Effector memory CD4-positive, alpha-beta T cell (primary cell): ENCODE data around the gene CFAP77.
A peak's percentile ranks its signal among the peaks of the same experiment; 100 is the strongest.

Source experiments
- DNase-seq, 3 donors: peaks; one replicate each; pipeline ENCODE4 v3.0.0-alpha.2; 2020
- H3K27ac ChIP-seq: 2 replicates; pipeline ENCODE4 v1.7.0; 2013; ENCODE audit warnings: mild to moderate bottlenecking, low read length, moderate library complexity; ENCODE audit not compliant: insufficient read depth, poor library complexity, severe bottlenecking
- H3K27me3 ChIP-seq: replicated peaks from 2 replicates; pipeline ENCODE4 v1.7.0; 2013; ENCODE audit warnings: mild to moderate bottlenecking, low read length; ENCODE audit not compliant: insufficient read depth, control insufficient read depth, poor library complexity, severe bottlenecking
- H3K36me3 ChIP-seq: 2 replicates; pipeline ENCODE4 v1.7.0; 2013; ENCODE audit warnings: mild to moderate bottlenecking, low read length, moderate library complexity; ENCODE audit not compliant: control insufficient read depth, insufficient read depth
- H3K4me1 ChIP-seq: 2 replicates; pipeline ENCODE4 v1.7.0; 2013; ENCODE audit warnings: low read length, mild to moderate bottlenecking; ENCODE audit not compliant: control insufficient read depth, insufficient read depth, poor library complexity, severe bottlenecking
- H3K4me3 ChIP-seq: 2 replicates; pipeline ENCODE4 v1.7.0; 2013; ENCODE audit warnings: low read length, low read depth, mild to moderate bottlenecking; ENCODE audit not compliant: insufficient read depth, poor library complexity, severe bottlenecking
- H3K9me3 ChIP-seq: 2 replicates; pipeline ENCODE4 v1.7.0; 2013; ENCODE audit warnings: mild to moderate bottlenecking, low read length, moderate library complexity; ENCODE audit not compliant: control insufficient read depth

CFAP77 gene

DNA sequence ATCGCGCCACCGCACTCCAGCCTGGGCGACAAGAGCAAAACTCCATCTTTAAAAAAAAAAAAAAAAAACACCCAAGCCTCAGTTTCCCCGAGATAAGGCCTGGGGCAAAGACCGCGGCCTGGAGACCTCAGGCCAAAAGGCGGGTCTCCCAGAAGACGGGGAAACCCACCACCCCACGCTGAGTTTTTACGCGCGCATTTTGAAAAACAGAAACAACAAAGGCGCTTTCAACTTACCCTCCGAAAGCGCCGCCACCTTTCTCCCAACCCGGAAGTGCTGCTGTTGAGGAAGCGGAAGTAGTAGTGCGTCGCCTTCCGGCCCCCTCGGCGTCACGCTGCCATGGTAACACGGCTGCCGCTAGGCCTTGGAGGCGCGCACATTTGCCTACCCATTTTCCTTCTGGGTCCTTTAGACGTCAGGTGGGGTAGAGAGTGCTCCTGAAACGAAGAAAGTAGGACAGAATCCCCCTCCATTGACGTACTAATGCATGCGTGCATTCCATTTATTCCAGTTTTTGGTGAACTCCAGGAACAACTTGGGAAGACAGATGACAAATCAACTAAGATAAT, 3.4 kb upstream of the CFAP77 start, which contains the start of gene TTF1:
Gene TTF1 (minus strand): TSS at position 287 of the 569 bp plus-strand sequence. CDS start 4,019 bp downstream, outside the sequence.
- Histone ChIP-seq H3K9me3 (no peaks in the 10 kb centered on the region), H3K4me3 (peak within 1 kb of the TSS; percentile 58), H3K27me3 (peaks cover 3% of the 10 kb centered on the region), H3K4me1 (peaks cover 30% of the 10 kb centered on the region), H3K27ac (peak within 1 kb of the TSS; percentile 73), H3K36me3 (peaks cover 9% of the 10 kb centered on the region)
- peak; percentile 87 to 92 (median 89) for DNase-seq

DNA sequence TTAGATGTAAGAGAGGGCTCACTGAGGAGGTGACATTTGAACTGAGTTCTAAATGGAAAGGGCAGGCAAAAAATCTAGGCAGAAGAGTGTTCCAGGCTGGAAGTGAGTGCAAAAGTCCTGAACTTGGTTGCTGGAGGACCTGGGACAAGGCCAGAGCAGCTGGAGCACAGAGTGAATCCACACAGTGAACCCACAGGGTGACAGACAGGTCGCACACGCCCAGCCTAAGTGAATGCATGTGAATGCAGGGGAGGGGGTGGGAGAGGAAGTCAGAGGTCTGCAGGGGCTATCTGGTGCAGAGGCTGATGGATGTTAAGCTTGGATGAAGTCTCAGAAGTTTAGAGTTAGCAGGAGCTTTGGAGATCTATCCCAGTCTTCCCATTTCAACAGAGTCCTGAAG, 2.8 kb upstream of the CFAP77 start:
- Histone ChIP-seq H3K4me1 (peaks cover 30% of the 10 kb centered on the region), H3K4me3 (no peak overlapping the region), H3K27ac (peak overlapping the region; percentile 73), H3K36me3 (peaks cover 3% of the 10 kb centered on the region), H3K27me3 (peaks cover 3% of the 10 kb centered on the region), H3K9me3 (no peaks in the 10 kb centered on the region)
- no peak for DNase-seq

DNA sequence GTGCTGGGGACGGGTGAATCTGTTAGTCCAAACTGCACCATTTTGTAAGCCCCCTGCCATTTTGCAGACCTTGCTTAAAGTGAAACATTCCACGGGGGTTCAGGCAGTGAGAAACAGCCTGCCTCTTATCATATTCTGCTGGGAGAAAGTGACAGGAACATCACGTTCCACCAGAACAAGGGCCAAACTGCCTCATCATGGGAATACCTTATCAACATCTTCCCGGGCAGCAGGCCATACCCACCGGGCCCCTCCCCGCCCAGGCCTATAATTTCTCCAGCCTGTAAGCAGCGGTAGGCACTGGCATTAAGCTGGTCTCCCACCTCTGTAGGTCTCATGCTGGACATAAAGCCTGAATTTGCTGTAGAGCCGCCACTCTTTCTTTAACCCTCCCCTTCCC, 1.5 kb upstream of the CFAP77 start:
- H3K9me3 ChIP-seq = no peaks in the 10 kb centered on the region
- H3K4me1 ChIP-seq = peaks cover 30% of the 10 kb centered on the region
- no peak overlapping the region for H3K4me3 ChIP-seq
- H3K27me3 ChIP-seq = peaks cover 4% of the 10 kb centered on the region
- DNase-seq = no peak
- no peaks in the 10 kb centered on the region for H3K36me3 ChIP-seq
- H3K27ac ChIP-seq = no peak overlapping the region

DNA sequence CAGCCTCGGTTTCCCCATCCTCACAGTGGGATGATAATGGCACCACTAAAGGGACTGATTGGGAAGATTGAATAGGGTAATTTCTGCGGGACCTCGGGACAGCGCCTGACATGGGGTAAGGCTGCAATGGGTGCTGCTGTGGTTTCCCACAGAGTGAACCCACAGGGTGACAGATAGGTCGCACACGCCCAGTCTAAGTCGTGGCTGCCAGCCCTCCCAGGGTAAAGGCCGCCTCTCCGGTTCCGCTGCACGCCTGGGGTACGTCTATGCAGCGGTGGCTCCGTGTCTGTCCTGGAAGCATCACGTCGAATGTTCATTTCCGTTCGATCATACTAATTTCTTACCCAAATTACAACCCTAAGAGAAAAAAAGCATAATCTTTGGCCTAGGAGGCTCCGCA, 631 bp downstream of the CFAP77 start:
- H3K27me3 ChIP-seq = peaks cover 16% of the 10 kb centered on the region
- H3K4me3 ChIP-seq = peak overlapping the region; percentile 53
- no peaks in the 10 kb centered on the region for H3K9me3 ChIP-seq
- H3K27ac ChIP-seq = no peak overlapping the region
- peaks cover 18% of the 10 kb centered on the region for H3K4me1 ChIP-seq
- DNase-seq = peak in 2 of 3 donors; percentile 11 to 28
- no peaks in the 10 kb centered on the region for H3K36me3 ChIP-seq

DNA sequence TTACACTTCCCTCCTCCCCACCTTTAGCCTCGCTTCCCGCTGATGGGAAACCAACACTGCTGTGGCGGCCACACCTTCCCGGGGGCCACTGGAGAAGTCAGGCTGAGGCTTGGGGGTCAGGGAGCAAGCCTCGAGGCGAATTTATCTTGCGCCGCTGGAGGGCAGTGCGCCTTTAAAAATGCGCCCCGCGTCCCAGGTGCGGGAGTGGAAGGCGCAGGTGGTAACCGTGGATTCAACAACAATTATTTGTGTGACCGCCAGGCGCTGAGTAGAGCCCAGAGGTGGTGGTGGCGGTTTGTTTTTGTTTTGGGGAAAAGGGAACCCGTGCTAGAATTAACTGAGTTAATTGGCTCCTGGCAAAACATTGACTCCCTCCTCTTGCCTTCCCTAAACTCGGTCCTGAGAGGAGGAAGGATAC, 1.1 kb downstream of the CFAP77 start:
- no peak overlapping the region for H3K27ac ChIP-seq
- peaks cover 14% of the 10 kb centered on the region for H3K4me1 ChIP-seq
- peaks cover 21% of the 10 kb centered on the region for H3K27me3 ChIP-seq
- peak; percentile 49 to 63 (median 60) for DNase-seq
- no peaks in the 10 kb centered on the region for H3K9me3 ChIP-seq
- H3K36me3 ChIP-seq = no peaks in the 10 kb centered on the region
- H3K4me3 ChIP-seq = peak overlapping the region; percentile 53

DNA sequence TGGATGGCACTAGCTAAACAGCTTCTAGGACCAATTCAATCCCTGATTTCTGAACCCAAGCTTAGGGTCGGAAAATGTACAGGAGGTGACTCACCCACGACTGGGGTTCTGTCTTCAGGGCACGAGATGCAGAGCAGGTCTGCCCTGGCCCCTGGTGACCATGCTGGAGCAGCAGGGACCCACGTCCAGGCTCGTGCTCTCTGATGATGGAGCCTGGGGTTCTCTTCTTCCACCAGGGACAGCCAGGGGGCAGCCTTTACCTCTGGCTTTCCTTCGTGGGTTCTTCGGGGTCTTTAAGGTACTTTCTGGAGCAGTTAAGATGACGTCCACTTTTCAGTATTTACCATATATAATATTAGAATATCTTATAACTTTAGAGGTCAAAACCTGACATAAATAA, 2.1 kb downstream of the CFAP77 start:
- no peak for DNase-seq
- H3K4me1 ChIP-seq = peaks cover 14% of the 10 kb centered on the region
- no peaks in the 10 kb centered on the region for H3K36me3 ChIP-seq
- H3K27me3 ChIP-seq = peaks cover 22% of the 10 kb centered on the region
- no peak overlapping the region for H3K27ac ChIP-seq
- no peaks in the 10 kb centered on the region for H3K9me3 ChIP-seq
- no peak overlapping the region for H3K4me3 ChIP-seq

DNA sequence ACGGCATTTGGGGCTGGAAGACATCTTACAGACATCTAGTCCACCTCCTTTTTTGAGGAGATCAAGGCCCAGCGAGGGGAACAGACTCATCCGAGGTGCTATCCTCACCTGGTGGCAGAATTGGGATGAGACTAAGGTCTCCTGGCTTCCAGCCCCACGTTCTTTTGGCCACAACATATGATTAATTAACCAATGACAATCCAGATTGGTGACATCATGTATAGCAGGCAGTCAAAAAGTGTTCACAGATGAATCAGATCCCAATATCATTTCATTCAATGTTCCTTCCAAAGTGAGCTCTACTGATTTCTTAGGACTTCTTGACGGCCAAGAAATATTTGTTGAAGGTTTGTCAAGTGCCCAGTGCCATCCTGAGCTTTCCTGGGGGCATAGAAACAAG, 3.9 kb downstream of the CFAP77 start:
- H3K9me3 ChIP-seq = no peaks in the 10 kb centered on the region
- peaks cover 22% of the 10 kb centered on the region for H3K27me3 ChIP-seq
- H3K4me3 ChIP-seq = no peak overlapping the region
- no peak for DNase-seq
- no peaks in the 10 kb centered on the region for H3K36me3 ChIP-seq
- H3K27ac ChIP-seq = no peak overlapping the region
- peaks cover 14% of the 10 kb centered on the region for H3K4me1 ChIP-seq

DNA sequence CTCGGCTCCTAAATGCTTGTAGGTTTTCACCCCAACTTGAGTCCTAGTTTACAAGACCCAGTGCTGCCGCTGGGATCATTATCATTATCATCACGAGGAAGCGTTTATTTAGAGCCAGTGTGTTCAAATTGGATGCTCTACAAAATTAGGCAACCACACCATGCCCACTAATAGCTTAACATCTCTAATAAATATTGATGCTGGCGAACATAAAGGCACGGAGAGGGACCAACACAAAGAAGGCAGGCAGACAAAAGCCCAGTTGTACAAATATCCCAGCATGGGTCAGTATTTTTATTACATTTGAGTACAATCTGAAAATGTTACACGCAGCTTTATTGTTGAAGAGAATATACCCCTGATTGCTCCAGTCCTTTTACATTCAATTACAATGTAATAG, 4.7 kb downstream of the CFAP77 start:
- no peak overlapping the region for H3K27ac ChIP-seq
- no peaks in the 10 kb centered on the region for H3K36me3 ChIP-seq
- DNase-seq = no peak
- peaks cover 14% of the 10 kb centered on the region for H3K4me1 ChIP-seq
- no peak overlapping the region for H3K4me3 ChIP-seq
- peaks cover 22% of the 10 kb centered on the region for H3K27me3 ChIP-seq
- no peaks in the 10 kb centered on the region for H3K9me3 ChIP-seq

DNA sequence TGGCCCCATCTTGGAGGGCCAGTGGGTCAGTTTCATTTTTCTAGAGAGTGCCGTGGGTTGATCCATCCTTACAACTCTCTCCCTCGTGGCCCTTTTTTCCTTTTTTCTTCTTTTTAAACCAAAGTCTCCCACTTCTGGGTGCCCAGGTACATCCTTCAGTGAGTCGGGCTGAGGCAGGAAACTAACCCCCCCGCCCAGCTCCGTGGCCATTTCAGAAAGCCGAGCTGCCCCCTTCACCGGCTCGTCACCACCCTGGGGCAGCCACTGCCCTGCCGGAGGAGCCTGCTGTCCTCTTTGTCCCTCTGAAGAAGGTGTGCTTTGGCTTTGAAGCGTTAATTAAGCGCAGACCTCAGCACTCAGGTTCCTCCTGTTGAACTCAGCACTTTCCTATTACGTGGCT, 5.2 kb downstream of the CFAP77 start:
- Histone ChIP-seq H3K9me3 (no peaks in the 10 kb centered on the region), H3K27ac (no peak overlapping the region), H3K4me1 (peaks cover 14% of the 10 kb centered on the region), H3K36me3 (no peaks in the 10 kb centered on the region), H3K27me3 (peaks cover 22% of the 10 kb centered on the region), H3K4me3 (no peak overlapping the region)
- DNase-seq = no peak

DNA sequence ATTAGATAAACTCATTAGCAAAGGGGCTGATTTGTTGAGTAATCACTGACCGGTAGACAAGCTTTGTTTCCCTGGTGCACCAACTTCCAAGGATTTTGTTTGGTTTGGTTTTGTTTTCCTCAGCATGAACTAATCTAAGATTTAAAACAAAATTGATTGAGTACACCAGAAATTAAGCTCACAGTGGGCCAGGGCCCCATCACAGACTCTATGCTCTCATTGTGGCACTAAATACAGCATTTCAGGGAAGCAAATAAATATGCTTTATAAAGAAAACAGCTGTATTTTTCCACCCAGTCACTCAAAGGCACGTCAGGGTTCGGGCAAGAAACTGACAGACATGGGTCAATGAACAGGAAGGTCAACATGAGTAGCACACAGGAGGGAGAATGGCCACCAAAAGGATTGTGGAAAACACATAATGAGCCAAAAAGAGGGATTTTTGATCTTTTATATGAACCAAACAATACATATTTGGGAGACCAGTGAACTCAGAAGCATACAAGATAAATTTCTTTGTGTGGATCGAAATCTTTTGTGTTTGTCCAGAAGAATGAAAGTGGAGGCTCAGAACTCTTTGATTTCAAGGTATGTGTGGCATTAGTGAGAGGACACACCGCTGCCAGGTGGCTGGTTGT, 8.8 kb downstream of the CFAP77 start:
- peaks cover 14% of the 10 kb centered on the region for H3K27me3 ChIP-seq

More for the DNA sequence above, 8.8 kb downstream of the CFAP77 start:
- Histone ChIP-seq H3K4me1 (no peaks in the 10 kb centered on the region), H3K9me3 (no peaks in the 10 kb centered on the region), H3K27ac (no peak overlapping the region), H3K36me3 (no peaks in the 10 kb centered on the region), H3K4me3 (no peak overlapping the region)
- no peak for DNase-seq
